Spleen (tissue), 7 donors: Measurements from ENCODE around the gene TMEM132D.

Source experiments
- CTCF ChIP-seq, 11 experiments: fragments of 200-600 bp in 7 of 11; fragments of 450-650 bp in 4 of 11; sonication (generic) in 4 of 11; IDR thresholded peaks in 8 of 11; conservative IDR thresholded peaks in 3 of 11; 1 replicate in 7 of 11; 2 replicates in 4 of 11; pipeline versions ENCODE4 v1.4.0 to v1.8.0; 2016 to 2021; ENCODE audit warnings: antibody characterized with exemption in 11 of 11, inconsistent platforms in 4 of 11, mild to moderate bottlenecking in 1 of 11
- POLR2AphosphoS5 ChIP-seq, 3 donors: sonication (generic); formaldehyde crosslinking; IDR thresholded peaks; one replicate each; pipeline ENCODE4 v1.5.1; 2017; ENCODE audit warnings: antibody characterized with exemption in 3 of 3
- donor health status: DM: no; HTN: no; CAD: no; lungs with moderate emphysema.
- donor health status: DM: no; HTN: no; CAD: no.
- donor health status: DM: no; HTN: no; CAD: no.

- no peak for TF ChIP-seq CTCF (IDR thresholded peaks at IDR 0.05 in 8 of 11, conservative IDR thresholded peaks at IDR 0.05 in 3 of 11)
- TF ChIP-seq POLR2AphosphoS5 (IDR thresholded peaks at IDR 0.05): no peak
These were observed 227.4 kb downstream of the TMEM132D start for GRCh38 chr12:129676411-129676810.
